H9 (cell line): ENCODE results near the gene CALN1. TPM values are rescaled to one million over a fixed set of nuclear protein-coding genes. Genes with fewer than 3 reads are reported as not detected.

Experiments
- DNase-seq: peaks from one replicate; pipeline ENCODE4 v3.0.0-alpha.2; 2017
- H2AFZ ChIP-seq: one replicate; pipeline ENCODE4 v1.6.1; 2013; ENCODE audit warnings: mild to moderate bottlenecking, low read length, control low read depth, moderate library complexity
- H2AK5ac ChIP-seq: 2 replicates; pipeline ENCODE4 v1.6.1; 2013; ENCODE audit warnings: low read length, control low read depth, mixed read lengths; ENCODE audit not compliant: insufficient read length
- H2BK120ac ChIP-seq: one replicate; pipeline ENCODE4 v1.6.1; 2013; ENCODE audit warnings: low read depth, mild to moderate bottlenecking, low read length, control low read depth, inconsistent platforms; ENCODE audit not compliant: poor library complexity, severe bottlenecking
- H2BK12ac ChIP-seq: 2 replicates; pipeline ENCODE4 v1.6.1; 2013; ENCODE audit warnings: low read length, control low read depth, mixed read lengths, low read depth; ENCODE audit not compliant: insufficient read length
- H2BK15ac ChIP-seq: 2 replicates; pipeline ENCODE4 v1.6.1; 2013; ENCODE audit warnings: low read depth, low read length, control low read depth
- H2BK20ac ChIP-seq: one replicate; pipeline ENCODE4 v1.6.1; 2013; ENCODE audit warnings: low read depth, mild to moderate bottlenecking, low read length, control low read depth, inconsistent platforms; ENCODE audit not compliant: poor library complexity, severe bottlenecking
- H2BK5ac ChIP-seq: 2 replicates; pipeline ENCODE4 v1.6.1; 2013; ENCODE audit warnings: low read length, control low read depth, mixed read lengths; ENCODE audit not compliant: insufficient read length
- H3K14ac ChIP-seq: 2 replicates; pipeline ENCODE4 v1.6.1; 2013; ENCODE audit warnings: low read length, control low read depth; ENCODE audit not compliant: insufficient read depth
- H3K18ac ChIP-seq: 2 replicates; pipeline ENCODE4 v1.6.1; 2013; ENCODE audit warnings: low read depth, mild to moderate bottlenecking, mixed read lengths, low read length, control low read depth; ENCODE audit not compliant: insufficient read length
- H3K23ac ChIP-seq: 2 replicates; pipeline ENCODE4 v1.6.1; 2013; ENCODE audit warnings: low read length, control low read depth, mixed read lengths, low read depth; ENCODE audit not compliant: insufficient read length
- H3K23me2 ChIP-seq: 2 replicates; pipeline ENCODE4 v1.6.1; 2013; ENCODE audit warnings: low read depth, mild to moderate bottlenecking, mixed read lengths, low read length, control low read depth; ENCODE audit not compliant: insufficient read length, poor library complexity, severe bottlenecking
- H3K27ac ChIP-seq: 2 replicates; pipeline ENCODE4 v1.5.1; 2013; ENCODE audit warnings: low read length, control low read depth, mixed read lengths, low read depth; ENCODE audit not compliant: insufficient read length
- H3K27me3 ChIP-seq: 2 replicates; pipeline ENCODE4 v1.6.1; 2013; ENCODE audit warnings: low read length, control low read depth, inconsistent platforms; ENCODE audit not compliant: insufficient read depth
- H3K4ac ChIP-seq: 2 replicates; pipeline ENCODE4 v1.6.1; 2013; ENCODE audit warnings: low read depth, mild to moderate bottlenecking, control low read depth, inconsistent platforms, low read length, moderate library complexity
- H3K4me1 ChIP-seq: 2 replicates; pipeline ENCODE4 v1.6.1; 2013; ENCODE audit warnings: low read length, control low read depth, inconsistent platforms; ENCODE audit not compliant: insufficient read depth
- H3K4me2 ChIP-seq: 2 replicates; pipeline ENCODE4 v1.6.1; 2013; ENCODE audit warnings: low read length, control low read depth, mixed read lengths; ENCODE audit not compliant: insufficient read length, insufficient read depth
- H3K56ac ChIP-seq: 2 replicates; pipeline ENCODE4 v1.6.1; 2013; ENCODE audit warnings: low read depth, mild to moderate bottlenecking, mixed read lengths, low read length, control low read depth; ENCODE audit not compliant: insufficient read length
- H3K79me1 ChIP-seq: 2 replicates; pipeline ENCODE4 v1.6.1; 2013; ENCODE audit warnings: low read depth, mild to moderate bottlenecking, moderate library complexity, low read length, control low read depth, inconsistent platforms; ENCODE audit not compliant: insufficient read depth, poor library complexity, severe bottlenecking
- H3K79me2 ChIP-seq: 2 replicates; pipeline ENCODE4 v1.6.1; 2013; ENCODE audit warnings: low read length, control low read depth, inconsistent platforms; ENCODE audit not compliant: insufficient read depth
- H3K9ac ChIP-seq: 2 replicates; pipeline ENCODE4 v1.6.1; 2013; ENCODE audit warnings: low read length, control low read depth, mixed read lengths; ENCODE audit not compliant: insufficient read length; ENCODE audit errors: extremely low read depth
- H3K9me3 ChIP-seq: one replicate; pipeline ENCODE4 v1.6.1; 2013; ENCODE audit warnings: low read depth, low read length, inconsistent platforms; ENCODE audit not compliant: control insufficient read depth
- H3T11ph ChIP-seq: one replicate; pipeline ENCODE4 v1.6.1; 2013; ENCODE audit warnings: mild to moderate bottlenecking, low read length, control low read depth, inconsistent platforms
- H4K20me1 ChIP-seq: one replicate; pipeline ENCODE4 v1.6.1; 2013; ENCODE audit not compliant: control insufficient read depth, insufficient read length, insufficient read depth
- H4K5ac ChIP-seq: 2 replicates; pipeline ENCODE4 v1.6.1; 2013; ENCODE audit warnings: low read depth, mild to moderate bottlenecking, mixed read lengths, low read length, control low read depth; ENCODE audit not compliant: insufficient read length
- H4K8ac ChIP-seq: replicated peaks from 2 replicates; pipeline ENCODE4 v1.6.1; 2013; ENCODE audit warnings: low read length, control low read depth, mixed read lengths, low read depth; ENCODE audit not compliant: insufficient read length
- H4K91ac ChIP-seq: 2 replicates; pipeline ENCODE4 v1.6.1; 2013; ENCODE audit warnings: low read depth, mild to moderate bottlenecking, moderate library complexity, mixed read lengths, low read length, control low read depth; ENCODE audit not compliant: insufficient read length
- H3K27ac Mint-ChIP-seq, 3 experiments: 2 replicates in 2 of 3; 3 replicates in 1 of 3; pipeline ENCODE4 v1.8.0; 2020 to 2021; ENCODE audit warnings: mixed read lengths in 3 of 3, mild to moderate bottlenecking in 1 of 3, moderate library complexity in 1 of 3
- H3K27me3 Mint-ChIP-seq: 2 replicates; pipeline ENCODE4 v1.8.0; 2021; ENCODE audit warnings: low read depth, mild to moderate bottlenecking, moderate library complexity, mixed read lengths
- H3K36me3 Mint-ChIP-seq, 3 experiments: 2 replicates in 2 of 3; 3 replicates in 1 of 3; pipeline ENCODE4 v1.8.0; 2020 to 2021; ENCODE audit warnings: low read depth in 3 of 3, mixed read lengths in 3 of 3; ENCODE audit not compliant: insufficient read depth in 1 of 3
- H3K4me1 Mint-ChIP-seq, 2 experiments: 2 replicates each; pipeline ENCODE4 v1.8.0; 2020; ENCODE audit warnings: mixed read lengths in 2 of 2
- H3K4me3 Mint-ChIP-seq, 2 experiments: 2 replicates in 1 of 2; 3 replicates in 1 of 2; pipeline ENCODE4 v1.8.0; 2020 to 2021; ENCODE audit warnings: mild to moderate bottlenecking in 2 of 2, mixed read lengths in 2 of 2, moderate library complexity in 1 of 2
- H3K9me3 Mint-ChIP-seq, 2 experiments: 2 replicates in 1 of 2; 3 replicates in 1 of 2; pipeline ENCODE4 v1.8.0; 2020; ENCODE audit warnings: mild to moderate bottlenecking in 2 of 2, mixed read lengths in 2 of 2, moderate library complexity in 1 of 2
- CTCF ChIP-seq: fragments of 200-600 bp; sonication (generic); conservative IDR thresholded peaks from 3 replicates; pipeline ENCODE4 v1.8.0; 2021; ENCODE audit warnings: antibody characterized with exemption, mild to moderate bottlenecking
- WGBS: extraction: QIAGEN DNeasy Blood & Tissue Kit; methylation state at CpG from one replicate; pipeline ENCODE4 v1.1.7; 2013; ENCODE audit warnings: missing lambda C conversion rate, low lambda C conversion rate, mixed read lengths; ENCODE audit not compliant: insufficient read length; ENCODE audit errors: extremely low coverage; 5-methylcytosine and 5-hydroxymethylcytosine counted together
- total RNA-seq: library from RNA; stranded (reverse); gene quantifications from 2 replicates; pipeline ENCODE4 v1.2.1, GENCODE V29; 2021

The CALN1 gene
- total RNA-seq, 1 experiment from 2014 or later = 2.8 TPM

GRCh38 chr7:72391821-72392377 lies 20.2 kb downstream of the CALN1 start:
- Mint-ChIP-seq H3K27ac (no peak overlapping the region), H3K27me3 (no peaks in the 10 kb centered on the region), H3K36me3 (no peaks in the 10 kb centered on the region), H3K9me3 (no peaks in the 10 kb centered on the region; a peak in 2 of 5 replicates), H3K4me3 (no peak overlapping the region), H3K4me1 (peaks cover 7 to 8% of the 10 kb centered on the region in 2 experiments)
- Histone ChIP-seq H3T11ph (no peak overlapping the region), H3K18ac (no peak overlapping the region), H3K4me1 (no peaks in the 10 kb centered on the region), H3K79me1 (no peaks in the 10 kb centered on the region), H4K20me1 (no peaks in the 10 kb centered on the region), H2BK120ac (no peak overlapping the region), H3K9ac (no peak overlapping the region), H3K4ac (no peak overlapping the region), H3K23ac (no peak overlapping the region), H4K8ac (no peak overlapping the region), H4K91ac (no peak overlapping the region), H3K9me3 (no peaks in the 10 kb centered on the region), H3K23me2 (no peaks in the 10 kb centered on the region), H3K27ac (no peak overlapping the region), H2BK20ac (no peak overlapping the region), H4K5ac (no peak overlapping the region), H3K4me2 (no peak overlapping the region), H3K27me3 (no peaks in the 10 kb centered on the region), H3K56ac (no peak overlapping the region), H2AFZ (no peak overlapping the region), H2BK12ac (no peak overlapping the region), H2AK5ac (no peak overlapping the region), H3K79me2 (no peaks in the 10 kb centered on the region), H2BK15ac (no peak overlapping the region), H3K14ac (no peak overlapping the region), H2BK5ac (no peak overlapping the region)
- TF ChIP-seq CTCF = no peak
- no CpG with 5 or more reads among the region's 7 CpGs for WGBS
- no peak for DNase-seq
